ENCODE measurements around the gene MAN1B1. TPM values are rescaled to one million over a fixed set of nuclear protein-coding genes. Genes with fewer than 3 reads are reported as not detected.

Gene MAN1B1
- total and polyA plus RNA-seq, 4 donors = 19.9 to 31.8 (median 26.5) TPM

GRCh38 chr9:137085920-137086530 is 760 bp upstream of the MAN1B1 start:
- H3K4me3 ChIP-seq (ENCODE audit: low read depth in 1 of 3, low read length in 3 of 3) = peak overlapping the region; percentile 51 to 81 (median 74)
- peaks cover 0 to 10% (median 3%) of the 10 kb centered on the region in 4 donors for H3K36me3 ChIP-seq (ENCODE audit: control insufficient read depth in 4 of 4, insufficient read depth in 3 of 4, low read depth in 1 of 4, low read length in 3 of 4)
- H3K27ac ChIP-seq (ENCODE audit: low read depth in 1 of 2, low read length in 2 of 2) = peak overlapping the region; percentile 75 to 78
- peaks cover 5 to 20% (median 11%) of the 10 kb centered on the region in 4 donors for H3K4me1 ChIP-seq (ENCODE audit: control insufficient read depth in 4 of 4, insufficient read depth in 4 of 4, low read length in 3 of 4)
- H3K27me3 ChIP-seq (ENCODE audit: control insufficient read depth in 4 of 4, insufficient read depth in 4 of 4, low read length in 3 of 4) = no peaks in the 10 kb centered on the region
- 6% methylated on average over 58 of the region's 58 CpGs for WGBS
- no peak for TF ChIP-seq NR2F2 (IDR thresholded peaks at IDR 0.05)
- TF ChIP-seq, protein P1, sequence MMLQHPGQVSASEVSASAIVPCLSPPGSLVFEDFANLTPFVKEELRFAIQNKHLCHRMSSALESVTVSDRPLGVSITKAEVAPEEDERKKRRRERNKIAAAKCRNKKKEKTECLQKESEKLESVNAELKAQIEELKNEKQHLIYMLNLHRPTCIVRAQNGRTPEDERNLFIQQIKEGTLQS (IDR thresholded peaks at IDR 0.05) = no peak
- TF ChIP-seq JUND (IDR thresholded peaks at IDR 0.05) = no peak
- no peak for TF ChIP-seq EGR1 (IDR thresholded peaks at IDR 0.05; ENCODE audit: low read depth in 2 of 2)
- no peak for TF ChIP-seq REST (IDR thresholded peaks at IDR 0.05)
- TF ChIP-seq YY1 (IDR thresholded peaks at IDR 0.05) = no peak
- TF ChIP-seq, protein P2, sequence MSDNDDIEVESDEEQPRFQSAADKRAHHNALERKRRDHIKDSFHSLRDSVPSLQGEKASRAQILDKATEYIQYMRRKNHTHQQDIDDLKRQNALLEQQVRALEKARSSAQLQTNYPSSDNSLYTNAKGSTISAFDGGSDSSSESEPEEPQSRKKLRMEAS (IDR thresholded peaks at IDR 0.05) = no peak
- no peak for TF ChIP-seq FOXA2 (IDR thresholded peaks at IDR 0.05)
- DNase-seq (ENCODE audit: low spot score) = peak; percentile 52
- no peaks in the 10 kb centered on the region for H3K9me3 ChIP-seq (ENCODE audit: control insufficient read depth in 4 of 4, low read length in 3 of 4)
- H3K9ac ChIP-seq (ENCODE audit: low read depth in 1 of 2, low read length in 2 of 2) = peak overlapping the region in 1 of 2 donors; percentile 71

DNA sequence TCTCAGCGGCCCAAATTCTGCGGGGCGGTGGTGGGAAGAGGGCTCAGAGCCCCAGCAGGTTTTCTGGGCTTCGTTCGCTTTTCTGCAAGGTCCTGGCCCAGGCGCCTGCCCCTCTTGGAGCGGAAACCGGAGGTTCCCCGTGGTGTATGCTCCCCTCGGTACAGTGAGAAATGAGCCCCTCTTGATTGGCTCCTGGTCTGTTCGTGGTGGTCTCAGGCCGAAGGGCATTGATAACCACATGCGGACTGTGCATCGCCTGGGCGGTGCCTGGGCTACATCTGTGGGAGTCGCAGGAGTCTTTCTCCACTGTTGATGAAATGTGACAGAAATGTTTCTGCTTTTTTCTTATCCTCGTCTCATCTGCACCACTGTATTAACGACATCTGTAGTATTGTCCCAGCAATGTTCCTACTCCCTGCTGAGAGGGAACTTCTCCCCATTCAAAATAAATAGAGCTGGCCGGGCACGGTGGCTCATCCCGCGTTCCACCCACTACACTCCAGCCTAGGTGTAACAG is 682 bp downstream of the MAN1B1 start:
- WGBS = 18% methylated on average over 22 of the region's 22 CpGs
- Histone ChIP-seq H3K36me3 (ENCODE audit: control insufficient read depth in 4 of 4, insufficient read depth in 3 of 4, low read depth in 1 of 4, low read length in 3 of 4) (peaks cover 0 to 15% (median 4%) of the 10 kb centered on the region in 4 donors), H3K9me3 (ENCODE audit: control insufficient read depth in 4 of 4, low read length in 3 of 4) (no peaks in the 10 kb centered on the region), H3K4me3 (ENCODE audit: low read depth in 1 of 3, low read length in 3 of 3) (peak overlapping the region; percentile 27 to 83 (median 51)), H3K27me3 (ENCODE audit: control insufficient read depth in 4 of 4, insufficient read depth in 4 of 4, low read length in 3 of 4) (no peaks in the 10 kb centered on the region), H3K27ac (ENCODE audit: low read depth in 1 of 2, low read length in 2 of 2) (peak overlapping the region; percentile 74 to 79), H3K9ac (ENCODE audit: low read depth in 1 of 2, low read length in 2 of 2) (peak overlapping the region in 1 of 2 donors; percentile 26), H3K4me1 (ENCODE audit: control insufficient read depth in 4 of 4, insufficient read depth in 4 of 4, low read length in 3 of 4) (peaks cover 5 to 20% (median 11%) of the 10 kb centered on the region in 4 donors)
- DNase-seq (ENCODE audit: low spot score) = no peak
- TF ChIP-seq, protein P1 (IDR thresholded peaks at IDR 0.05) = no peak
- no peak for TF ChIP-seq FOXA2 (IDR thresholded peaks at IDR 0.05)
- no peak for TF ChIP-seq NR2F2 (IDR thresholded peaks at IDR 0.05)
- TF ChIP-seq, protein P2 (IDR thresholded peaks at IDR 0.05) = no peak
- no peak for TF ChIP-seq GABPA (IDR thresholded peaks at IDR 0.05 in 1 of 2, conservative IDR thresholded peaks at IDR 0.05 in 1 of 2)
- no peak for TF ChIP-seq FOXA1 (IDR thresholded peaks at IDR 0.05)
- no peak for TF ChIP-seq TAF1 (conservative IDR thresholded peaks at IDR 0.05)
- no peak for TF ChIP-seq ZBTB33 (IDR thresholded peaks at IDR 0.05)
